HG02852 (cell line): Measurements from ENCODE around the gene DDX53.

Experiments
- ATAC-seq: cut with Tn5 transposase; IDR thresholded peaks from one replicate; pipeline ENCODE4 v1.9.1; 2021; ENCODE audit warnings: mild to moderate bottlenecking, moderate library complexity; ENCODE audit not compliant: unreplicated experiment

The DDX53 gene

GRCh38 chrX:23048806-23049573 lies 49.2 kb downstream of the DDX53 start:
- ATAC-seq, result no peak

GRCh38 chrX:23052324-23052723 lies 52.6 kb downstream of the DDX53 start:
- no peak for ATAC-seq
